IMR-90 (cell line): ENCODE results near the gene ANO10. TPM values are rescaled to one million over a fixed set of nuclear protein-coding genes. Genes with fewer than 3 reads are reported as not detected.
"Not testable (repeated sequence)": the region's sequence is repeated elsewhere in the genome, so short reads cannot be mapped to it uniquely, and the experiment has no call there.

Experiments
- ATAC-seq: fragments of 200-7000 bp; cut with Tn5 transposase; 2 replicates; pipeline ENCODE4 v1.9.1; 2020; ENCODE audit warnings: low read depth, mild to moderate bottlenecking, moderate library complexity
- BruUV-seq: library from RNA; stranded (reverse); fragments of 400-500 nt; replicated peaks from 2 replicates; lab custom pipeline; 2021; lab: Mats Ljungman, UMichigan
- CTCF ChIA-PET: fragments of 300-600 bp; formaldehyde crosslinking; extraction: SDS; loops from one replicate; lab custom pipeline; 2021; ENCODE audit warnings: antibody characterized with exemption; lab: Yijun Ruan, JAX
- POLR2A ChIA-PET: fragments of 300-600 bp; sonication (Branson Sonifier 250); formaldehyde crosslinking; loops from one replicate; lab custom pipeline; 2022; ENCODE audit warnings: antibody characterized with exemption; ENCODE audit not compliant: unreplicated experiment; lab: Charles Lee
- DNase-seq: peaks from one replicate; pipeline ENCODE4 v3.0.0; 2013
- H2AFZ ChIP-seq: replicated peaks from 2 replicates; pipeline ENCODE3; 2013; ENCODE audit warnings: low read length, mild to moderate bottlenecking; ENCODE audit not compliant: poor library complexity
- H2AK5ac ChIP-seq: 2 replicates; pipeline ENCODE4 v1.6.1; 2013; ENCODE audit warnings: low read depth, low read length, inconsistent platforms
- H2AK9ac ChIP-seq: replicated peaks from 2 replicates; pipeline ENCODE3; 2013; ENCODE audit warnings: mild to moderate bottlenecking, low read depth, low read length, moderate library complexity; ENCODE audit not compliant: poor library complexity
- H2BK120ac ChIP-seq: 2 replicates; pipeline ENCODE4 v1.6.1; 2013; ENCODE audit warnings: low read depth, low read length, inconsistent platforms
- H2BK15ac ChIP-seq: 3 replicates; pipeline ENCODE4 v1.6.1; 2013; ENCODE audit warnings: low read depth, low read length, inconsistent platforms
- H2BK20ac ChIP-seq: 2 replicates; pipeline ENCODE4 v1.6.1; 2013; ENCODE audit warnings: low read depth, mild to moderate bottlenecking, inconsistent platforms, low read length, moderate library complexity
- H2BK5ac ChIP-seq: 2 replicates; pipeline ENCODE4 v1.6.1; 2013; ENCODE audit warnings: mild to moderate bottlenecking, low read depth, low read length, inconsistent platforms; ENCODE audit not compliant: poor library complexity, severe bottlenecking
- H3K14ac ChIP-seq: replicated peaks from 2 replicates; pipeline ENCODE4 v1.6.1; 2013; ENCODE audit warnings: low read depth, low read length, inconsistent platforms
- H3K18ac ChIP-seq: 2 replicates; pipeline ENCODE4 v1.6.1; 2013; ENCODE audit warnings: low read depth, low read length, control low read depth
- H3K23ac ChIP-seq: 2 replicates; pipeline ENCODE4 v1.6.1; 2013; ENCODE audit warnings: low read depth, low read length, inconsistent platforms
- H3K27ac ChIP-seq: 2 replicates; pipeline ENCODE4 v1.5.1; 2013; ENCODE audit warnings: mild to moderate bottlenecking, control low read depth, low read length; ENCODE audit not compliant: insufficient read depth
- H3K27me3 ChIP-seq: 2 replicates; pipeline ENCODE4 v1.6.1; 2013; ENCODE audit warnings: low read length; ENCODE audit not compliant: control insufficient read depth, insufficient read depth
- H3K36me3 ChIP-seq: 2 replicates; pipeline ENCODE4 v1.6.1; 2013; ENCODE audit warnings: low read length, mixed read lengths; ENCODE audit not compliant: control insufficient read depth, insufficient read depth
- H3K4ac ChIP-seq: 2 replicates; pipeline ENCODE4 v1.6.1; 2013; ENCODE audit warnings: low read depth, low read length, inconsistent platforms
- H3K4me1 ChIP-seq: 2 replicates; pipeline ENCODE4 v1.6.1; 2013; ENCODE audit warnings: low read length, mixed read lengths; ENCODE audit not compliant: control insufficient read depth, insufficient read depth
- H3K4me2 ChIP-seq: 2 replicates; pipeline ENCODE4 v1.6.1; 2013; ENCODE audit warnings: low read depth, mild to moderate bottlenecking, control low read depth, low read length, moderate library complexity
- H3K4me3 ChIP-seq: 2 replicates; pipeline ENCODE4 v1.5.1; 2013; ENCODE audit warnings: low read depth, mild to moderate bottlenecking, control low read depth, low read length, moderate library complexity; ENCODE audit not compliant: insufficient read depth
- H3K56ac ChIP-seq: 2 replicates; pipeline ENCODE4 v1.6.1; 2013; ENCODE audit warnings: low read length, inconsistent platforms; ENCODE audit not compliant: insufficient read depth; ENCODE audit errors: extremely low read depth
- H3K79me1 ChIP-seq, 2 experiments: 2 replicates each; pipeline ENCODE4 v1.6.1; 2013; ENCODE audit warnings: low read length in 2 of 2, inconsistent platforms in 1 of 2, low read depth in 1 of 2
- H3K9ac ChIP-seq: 2 replicates; pipeline ENCODE4 v1.6.1; 2013; ENCODE audit warnings: low read depth, low read length, control low read depth
- H3K9me1 ChIP-seq: 2 replicates; pipeline ENCODE4 v1.6.1; 2013; ENCODE audit warnings: low read length, inconsistent platforms; ENCODE audit not compliant: insufficient read depth
- H3K9me3 ChIP-seq: 2 replicates; pipeline ENCODE4 v1.6.1; 2013; ENCODE audit warnings: low read length; ENCODE audit not compliant: control insufficient read depth, insufficient read depth
- H4K20me1 ChIP-seq: 2 replicates; pipeline ENCODE4 v1.6.1; 2013; ENCODE audit warnings: low read length, inconsistent platforms; ENCODE audit not compliant: insufficient read depth
- H4K5ac ChIP-seq: 2 replicates; pipeline ENCODE4 v1.6.1; 2013; ENCODE audit warnings: mild to moderate bottlenecking, low read depth, low read length, control low read depth
- H4K8ac ChIP-seq, 2 experiments: 2 replicates each; pipeline ENCODE4 v1.6.1; 2013; ENCODE audit warnings: low read depth in 2 of 2, low read length in 2 of 2, control low read depth in 1 of 2, inconsistent platforms in 1 of 2
- H4K91ac ChIP-seq: 2 replicates; pipeline ENCODE4 v1.6.1; 2013; ENCODE audit warnings: low read depth, low read length, inconsistent platforms; ENCODE audit not compliant: insufficient read depth
- WGBS, 2 experiments: methylation state at CpG; one replicate each; pipeline versions ENCODE4 v1.1.5 to v1.1.7; 2013; ENCODE audit warnings: missing lambda C conversion rate in 2 of 2; ENCODE audit not compliant: insufficient read length in 1 of 2; ENCODE audit errors: extremely low coverage in 2 of 2; 5-methylcytosine and 5-hydroxymethylcytosine counted together
- dilution Hi-C: fragments of 300-500 bp; cut with HindIII; formaldehyde crosslinking; loops from one replicate; pipeline ENCODE4 v1.14.3; 2018; ENCODE audit warnings: low sequenced_read_pairs; ENCODE audit not compliant: unreplicated experiment
- in situ Hi-C: fragments of 300-500 bp; cut with MboI; formaldehyde crosslinking; loops from 3 replicates; pipeline ENCODE4 v1.14.3; 2019; ENCODE audit warnings: low sequenced_read_pairs, inconsistent platforms, mixed read lengths
- intact Hi-C: fragments of 100-400 bp; cut with micrococcal nuclease; formaldehyde crosslinking; loops from 2 replicates; pipeline ENCODE4 v1.10.0; 2022
- polyA plus RNA-seq, 3 experiments: library from polyadenylated mRNA; depleted of rRNA; stranded (reverse); fragments of >200 nt; gene quantifications; 2 replicates each; pipeline ENCODE4 v1.2.3, GENCODE V29; 2012; ENCODE audit warnings: low replicate concordance in 1 of 3
- total RNA-seq: library from RNA; depleted of rRNA; stranded (reverse); fragments of >200 nt; gene quantifications from 2 replicates; pipeline ENCODE4 v1.2.3, GENCODE V29; 2012

The ANO10 gene
- total and polyA plus RNA-seq, 2 of the 4 experiments (the other 2 are of a cell fraction) = 28.5 to 41.6 TPM

GRCh38 chr3:43595280-43595679, 26.5 kb downstream of the ANO10 start:
- H3K27me3 ChIP-seq, DNase-seq, BruUV-seq, H3K9ac ChIP-seq, H2BK15ac ChIP-seq, H2BK5ac ChIP-seq, ATAC-seq, intact Hi-C loops, H3K14ac ChIP-seq, H4K8ac ChIP-seq, H3K9me1 ChIP-seq, H3K4me2 ChIP-seq, H3K56ac ChIP-seq, H3K4me1 ChIP-seq, CTCF ChIA-PET, H4K5ac ChIP-seq, H2BK20ac ChIP-seq, H3K27ac ChIP-seq, H3K18ac ChIP-seq, H2AK9ac ChIP-seq, in situ Hi-C loops, H3K4ac ChIP-seq, H2AK5ac ChIP-seq, H4K91ac ChIP-seq, H2BK120ac ChIP-seq, H4K20me1 ChIP-seq, H3K79me1 ChIP-seq, H3K4me3 ChIP-seq, H2AFZ ChIP-seq, POLR2A ChIA-PET, dilution Hi-C loops, H3K9me3 ChIP-seq, H3K23ac ChIP-seq: not testable (repeated sequence)
- H3K36me3 ChIP-seq = peaks cover 16% of the 10 kb centered on the region
- WGBS, 2 experiments = no CpG with 5 or more reads among the region's 3 CpGs

DNA sequence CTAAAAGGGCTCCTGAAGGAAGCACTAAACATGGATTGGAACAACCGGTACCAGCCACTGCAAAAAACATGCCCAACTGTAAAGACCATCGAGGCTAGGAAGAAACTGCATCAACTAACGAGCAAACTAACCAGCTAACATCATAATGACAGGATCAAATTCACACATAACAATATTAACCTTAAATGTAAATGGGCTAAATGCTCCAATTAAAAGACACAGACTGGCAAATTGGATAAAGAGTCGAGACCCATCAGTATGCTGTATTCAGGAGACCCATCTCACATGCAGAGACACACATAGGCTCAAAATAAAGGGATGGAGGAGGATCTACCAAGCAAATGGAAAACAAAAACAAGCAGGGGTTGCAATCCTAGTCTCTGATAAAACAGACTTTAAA, 28.2 kb downstream of the ANO10 start:
- H4K5ac ChIP-seq, H4K20me1 ChIP-seq, H3K27ac ChIP-seq, BruUV-seq, in situ Hi-C loops, DNase-seq, H2BK15ac ChIP-seq, H2BK20ac ChIP-seq, H3K4me3 ChIP-seq, H3K14ac ChIP-seq, H3K9me1 ChIP-seq, H2AFZ ChIP-seq, H3K56ac ChIP-seq, H3K4me2 ChIP-seq, H3K4ac ChIP-seq, POLR2A ChIA-PET, H4K8ac ChIP-seq, H2BK120ac ChIP-seq, intact Hi-C loops, H3K9ac ChIP-seq, H3K9me3 ChIP-seq, H2AK9ac ChIP-seq, CTCF ChIA-PET, H3K23ac ChIP-seq, H4K91ac ChIP-seq, H3K18ac ChIP-seq, H2BK5ac ChIP-seq, H3K27me3 ChIP-seq, H3K4me1 ChIP-seq, H2AK5ac ChIP-seq, dilution Hi-C loops, ATAC-seq, H3K79me1 ChIP-seq: not testable (repeated sequence)
- peaks cover 18% of the 10 kb centered on the region for H3K36me3 ChIP-seq
- no CpG with 5 or more reads among the region's 4 CpGs for WGBS, 2 experiments
